Globus pallidus (tissue), 1 donor: Measurements from ENCODE around the gene PDE7B.
A peak's percentile ranks its signal among the peaks of the same experiment; 100 is the strongest.
"Not testable (repeated sequence)": the region's sequence is repeated elsewhere in the genome, so short reads cannot be mapped to it uniquely, and the experiment has no call there.

ENCODE experiments used
- DNase-seq: peaks from one replicate; pipeline ENCODE4 v3.0.0-alpha.2; 2015; ENCODE audit warnings: low spot score

PDE7B gene

DNA sequence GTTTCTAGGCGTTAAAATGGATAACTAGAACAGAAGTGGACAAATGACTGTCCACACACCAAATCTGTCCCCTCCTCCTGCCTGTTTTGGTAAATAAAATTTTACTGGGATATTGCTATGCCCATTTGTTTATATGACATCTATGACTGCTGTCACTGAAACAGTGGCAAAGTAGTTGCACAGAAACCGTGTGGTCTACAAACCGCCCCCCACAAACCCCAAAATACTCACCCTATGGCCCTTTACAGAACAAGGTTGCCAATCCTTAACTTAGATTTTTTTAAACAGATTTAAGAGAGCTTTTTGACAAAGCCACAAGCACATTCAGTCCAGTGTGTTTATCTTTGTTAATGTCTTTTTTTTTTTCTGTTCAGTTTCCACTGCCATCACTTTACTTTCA lies 260.8 kb downstream of the PDE7B start:
- no peak for DNase-seq

DNA sequence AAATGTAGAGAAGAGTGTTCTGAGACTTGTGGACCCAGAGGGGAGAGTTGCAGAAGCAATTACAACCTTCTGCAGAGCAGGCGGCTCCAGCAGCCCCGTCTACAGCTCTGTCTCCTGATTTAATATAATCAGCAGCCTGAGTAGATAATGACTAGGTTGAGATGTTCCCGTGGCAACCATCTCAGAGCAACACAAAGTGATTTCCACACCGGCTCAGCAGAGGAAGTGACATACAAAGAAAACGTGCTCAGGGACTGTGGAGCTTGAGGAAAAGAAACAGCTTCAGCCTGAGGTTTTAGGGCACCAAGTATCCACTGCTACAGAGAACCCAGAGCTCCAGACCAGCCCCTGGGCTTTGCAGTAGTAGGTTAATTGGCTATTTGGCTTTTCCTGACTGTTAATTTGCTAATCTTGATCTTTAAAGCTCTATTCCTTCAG lies 262.3 kb downstream of the PDE7B start:
- DNase-seq, result no peak

DNA sequence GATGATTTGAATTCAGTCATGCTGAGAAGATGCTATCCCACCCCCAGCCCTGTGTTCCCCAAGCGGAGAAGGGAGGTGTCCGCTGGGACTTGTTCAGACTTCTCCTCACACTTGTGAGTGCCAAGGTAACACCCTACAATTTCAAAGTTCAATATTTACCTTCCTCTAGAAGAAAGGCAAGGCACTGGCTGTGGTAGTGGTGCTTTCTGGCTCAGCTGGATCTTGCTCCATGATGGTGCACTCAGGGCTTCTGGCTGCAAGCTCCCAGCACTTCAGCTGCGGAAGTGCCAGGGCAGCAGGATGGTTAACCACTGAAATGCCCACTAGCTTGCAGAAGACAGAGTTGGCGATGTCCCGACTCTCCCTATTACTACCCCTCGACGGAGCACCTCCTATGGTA lies 263.2 kb downstream of the PDE7B start:
- DNase-seq, result no peak

DNA sequence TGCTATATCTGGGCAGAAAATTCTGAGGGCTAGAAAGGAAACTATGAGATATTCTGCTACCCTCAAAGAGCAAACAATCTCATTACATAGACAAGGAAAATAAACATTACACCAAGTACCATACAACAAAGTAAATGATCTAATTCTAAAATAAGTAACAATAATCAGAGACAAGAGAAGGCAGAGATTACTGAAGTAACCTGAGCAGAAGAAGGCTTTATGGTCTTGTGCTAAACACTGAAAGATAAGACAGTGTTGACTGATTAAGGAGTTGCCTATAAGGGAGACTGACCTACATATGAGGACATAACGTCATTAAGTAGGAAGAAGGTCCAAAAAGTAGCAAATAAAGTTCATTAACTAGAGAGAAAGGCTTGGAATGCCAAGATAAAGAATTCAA lies 264.4 kb downstream of the PDE7B start:
- DNase-seq, result no peak

DNA sequence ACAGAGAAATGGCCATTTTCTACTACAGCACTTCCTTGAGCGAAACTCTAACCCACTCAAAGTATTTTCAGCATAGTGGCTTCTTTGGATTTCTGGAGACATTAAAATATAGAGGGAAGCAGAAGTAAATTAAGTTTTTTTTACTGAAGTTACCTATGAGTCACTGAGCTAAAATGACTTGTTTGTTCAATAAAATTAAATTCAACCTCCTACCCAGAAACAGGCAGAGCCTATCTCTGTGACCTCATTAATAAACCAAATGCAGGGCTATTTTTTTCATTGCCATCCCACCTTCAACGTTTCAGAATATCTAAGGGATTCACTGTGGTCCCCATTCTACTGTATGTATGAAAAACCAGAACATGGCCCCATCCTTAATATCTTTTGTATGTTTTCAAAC lies 265.6 kb downstream of the PDE7B start:
- no peak for DNase-seq

DNA sequence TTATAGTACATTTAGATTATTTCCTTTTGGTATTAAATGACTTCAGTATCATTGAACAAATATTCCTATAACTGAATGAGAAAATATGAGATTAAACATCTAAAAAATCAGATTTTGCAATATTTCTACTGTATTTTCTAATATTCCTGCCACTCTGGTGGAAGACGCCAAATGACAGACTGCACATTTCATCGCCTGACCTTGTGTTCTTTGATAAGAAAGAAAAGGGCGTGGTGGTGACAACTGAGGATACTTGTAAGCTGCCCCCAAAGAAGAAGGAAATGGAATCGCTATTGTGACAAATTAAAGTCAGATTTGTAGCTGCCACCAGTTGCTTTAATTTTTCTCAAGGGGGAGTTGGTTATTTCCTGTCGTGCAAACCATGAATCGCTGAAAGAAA lies 267.3 kb downstream of the PDE7B start:
- no peak for DNase-seq

DNA sequence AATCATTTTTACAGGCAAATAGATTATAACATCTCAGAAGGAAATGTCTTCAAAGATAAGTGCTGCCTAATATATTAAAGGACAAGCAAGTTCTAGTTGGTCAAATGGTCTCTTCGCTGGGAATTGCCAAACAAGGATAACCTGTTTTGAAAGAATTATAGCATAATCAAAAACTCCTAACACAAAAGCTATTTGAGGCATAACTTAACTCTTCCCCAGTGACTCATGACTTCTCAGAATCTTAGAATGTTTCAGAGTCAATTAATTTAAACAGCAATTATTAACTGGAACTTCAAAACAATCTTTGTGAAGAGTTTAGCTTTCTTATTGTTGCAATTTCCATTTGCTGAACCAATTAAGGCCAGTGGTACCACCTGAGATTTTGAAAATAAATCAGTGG lies 272.0 kb downstream of the PDE7B start:
- DNase-seq, result no peak

DNA sequence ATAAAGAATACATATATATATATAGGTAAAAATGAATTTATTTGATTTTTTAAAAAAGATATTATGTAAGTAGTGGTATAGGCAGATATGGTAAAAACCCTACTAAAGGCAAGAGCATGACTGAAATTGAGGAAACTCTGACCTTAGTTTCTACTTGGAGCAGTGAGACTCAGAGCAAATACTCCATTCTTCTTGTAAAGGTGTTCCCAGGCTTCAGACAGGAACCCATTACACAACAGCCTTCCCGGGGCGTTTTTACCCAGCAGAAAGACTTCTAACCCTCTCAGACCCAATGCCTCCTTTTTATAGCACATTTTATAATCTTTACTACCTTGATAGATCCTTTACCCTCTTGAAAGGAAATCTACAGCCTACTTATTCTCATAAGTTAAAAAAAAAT lies 274.1 kb downstream of the PDE7B start:
- DNase-seq, result no peak

DNA sequence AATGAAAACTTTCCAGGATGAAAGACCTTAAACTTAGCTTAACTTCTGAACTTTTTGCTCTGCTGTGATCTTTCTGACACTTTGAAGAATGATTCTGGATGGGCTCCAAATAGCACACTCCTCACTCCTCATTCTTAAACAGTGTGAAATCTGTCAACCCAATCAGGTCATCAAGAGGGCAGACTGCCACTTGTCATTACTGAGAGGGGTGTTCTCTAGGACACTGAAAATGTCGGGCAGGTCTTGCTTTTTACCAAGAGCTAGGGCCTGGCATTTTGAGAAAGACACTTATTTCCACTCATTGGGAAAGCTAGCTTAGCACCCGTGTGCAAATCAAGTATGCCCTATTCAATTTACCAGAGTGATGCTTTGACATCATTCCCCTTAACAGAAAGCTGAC lies 276.4 kb downstream of the PDE7B start:
- no peak for DNase-seq

DNA sequence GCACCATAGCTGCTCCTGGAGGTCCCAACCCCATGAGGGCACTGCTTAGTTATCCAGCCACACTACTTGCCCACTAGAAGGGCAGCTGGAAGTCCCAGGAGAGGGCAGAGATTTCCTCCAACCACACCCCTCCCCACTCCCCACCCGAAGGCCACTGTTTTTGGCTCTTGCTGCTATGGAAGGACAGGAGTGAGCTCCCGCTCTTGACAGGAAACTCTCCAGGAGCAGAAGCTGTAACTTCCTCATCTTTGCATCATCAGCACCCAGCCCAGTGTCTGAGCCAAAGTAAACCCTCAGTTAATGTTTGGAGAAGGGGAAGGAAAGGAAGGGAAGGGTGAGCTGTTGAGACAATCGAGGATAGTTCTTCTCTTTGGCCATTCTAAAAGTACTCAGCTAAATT lies 277.9 kb downstream of the PDE7B start:
- no peak for DNase-seq

DNA sequence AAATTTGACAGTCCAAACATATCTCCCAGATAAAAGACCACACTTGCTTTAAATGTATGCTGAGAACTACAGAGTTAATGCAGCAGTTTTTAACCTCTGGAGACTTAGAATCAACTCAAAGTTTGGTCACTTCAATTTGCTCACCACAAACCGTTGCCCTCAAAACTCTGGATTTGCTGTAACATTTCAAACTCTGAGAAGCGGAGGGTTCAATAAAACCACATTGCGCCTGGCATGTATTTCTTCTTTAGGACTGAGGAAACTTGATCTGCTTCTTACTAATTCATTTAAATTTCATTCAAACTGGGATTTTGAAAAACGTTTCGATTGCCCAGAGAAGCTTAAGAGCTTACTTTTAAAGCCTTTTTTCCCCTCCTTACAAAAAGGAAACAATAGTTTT lies 282.8 kb downstream of the PDE7B start:
- no peak for DNase-seq

DNA sequence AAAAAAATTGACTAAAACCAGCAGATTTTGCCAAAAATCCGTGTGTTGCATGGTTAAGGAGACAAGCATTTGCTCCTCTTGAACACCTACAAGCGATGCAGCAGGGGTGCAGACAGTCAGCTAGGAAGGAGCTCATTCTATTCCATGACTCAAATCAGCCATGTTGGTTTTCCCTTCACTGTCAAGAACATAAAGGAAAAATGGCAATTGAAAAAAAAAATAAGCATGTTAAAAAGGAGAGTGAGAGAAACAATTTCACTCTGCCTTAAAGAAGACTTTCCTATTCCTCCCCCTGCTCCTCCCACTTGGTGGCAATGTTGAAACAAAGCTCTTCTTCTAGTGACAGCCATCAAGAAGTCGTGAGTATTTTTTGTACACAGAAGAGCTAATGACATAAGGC lies 283.2 kb downstream of the PDE7B start:
- DNase-seq, result no peak

DNA sequence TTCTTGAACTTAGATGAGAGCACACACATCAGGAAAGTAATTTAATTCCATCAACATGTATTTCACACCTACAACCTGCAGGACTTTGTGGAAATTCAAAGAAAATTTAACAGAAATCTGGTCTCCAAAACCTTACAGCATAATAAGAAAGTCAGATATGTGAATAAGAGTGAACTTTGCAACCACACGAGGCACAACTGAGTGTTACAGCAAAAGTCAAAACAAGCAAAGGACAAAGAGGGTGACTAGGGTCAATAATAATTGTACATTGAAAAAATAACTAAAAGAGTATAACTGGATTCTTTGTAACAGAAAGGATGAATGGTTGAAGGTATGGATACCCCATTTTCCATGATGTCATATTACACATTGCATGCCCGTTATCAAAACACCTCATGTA lies 284.8 kb downstream of the PDE7B start:
- DNase-seq, result no peak

DNA sequence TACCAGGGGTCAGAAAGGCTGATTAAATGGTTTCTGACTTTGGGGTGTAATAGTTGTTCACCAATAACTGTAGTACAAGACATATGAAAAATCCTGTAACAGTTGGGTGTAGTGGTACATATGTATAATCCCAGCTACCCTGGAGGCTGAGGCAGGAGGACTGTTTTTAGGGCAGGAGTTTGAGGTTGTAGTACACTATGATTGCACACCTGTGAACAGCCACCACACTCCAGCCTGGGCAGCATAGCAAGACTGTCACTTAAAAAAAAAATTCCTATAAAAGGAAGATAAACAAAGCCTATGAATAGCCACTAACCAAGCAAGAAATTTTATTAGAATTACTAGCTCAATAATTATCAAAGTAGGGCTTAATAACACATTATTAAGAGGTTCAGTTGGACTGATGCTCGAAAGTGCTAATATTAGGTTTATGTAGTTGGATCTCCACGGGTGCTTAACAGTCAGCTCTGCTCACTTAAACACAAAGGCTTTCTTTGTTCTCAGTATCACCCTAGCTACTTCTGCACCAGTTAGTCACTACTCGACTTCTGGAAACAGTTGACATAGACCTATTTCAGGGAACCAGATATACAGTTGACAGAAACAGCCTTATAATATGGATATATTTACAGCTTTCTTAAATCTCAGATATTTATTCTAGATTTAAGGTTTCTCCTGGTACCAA lies 285.6 kb downstream of the PDE7B start:
- DNase-seq, result peak; percentile 15

DNA sequence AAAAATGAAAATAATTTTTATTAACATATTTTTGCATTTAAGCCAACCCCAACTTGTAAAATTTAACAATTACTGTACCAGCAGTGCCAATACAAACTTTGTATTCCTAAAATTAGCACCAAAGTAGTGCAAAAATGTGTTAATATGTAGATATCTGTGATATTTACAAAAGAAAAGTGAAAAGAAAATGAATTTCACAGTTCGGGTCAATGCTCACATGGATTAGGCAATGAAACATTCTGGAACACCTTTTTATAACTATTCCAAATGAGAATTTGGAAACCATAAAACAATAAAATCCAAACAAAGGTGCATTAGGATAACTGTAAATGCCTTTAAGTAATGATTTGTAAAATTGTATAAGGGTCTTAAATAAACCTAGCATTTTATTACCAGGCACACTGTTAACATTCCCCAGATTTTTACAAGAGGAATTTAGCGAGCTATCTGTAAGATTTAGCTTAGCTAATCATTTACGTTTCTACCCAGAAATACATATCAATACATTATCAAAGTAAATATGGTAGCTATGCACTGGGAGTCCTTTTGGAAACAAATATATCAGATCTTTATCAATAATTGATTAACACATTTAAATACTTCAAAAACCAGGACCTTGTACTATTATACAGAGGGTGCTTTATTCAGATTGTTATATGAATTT lies 286.4 kb downstream of the PDE7B start:
- no peak for DNase-seq

DNA sequence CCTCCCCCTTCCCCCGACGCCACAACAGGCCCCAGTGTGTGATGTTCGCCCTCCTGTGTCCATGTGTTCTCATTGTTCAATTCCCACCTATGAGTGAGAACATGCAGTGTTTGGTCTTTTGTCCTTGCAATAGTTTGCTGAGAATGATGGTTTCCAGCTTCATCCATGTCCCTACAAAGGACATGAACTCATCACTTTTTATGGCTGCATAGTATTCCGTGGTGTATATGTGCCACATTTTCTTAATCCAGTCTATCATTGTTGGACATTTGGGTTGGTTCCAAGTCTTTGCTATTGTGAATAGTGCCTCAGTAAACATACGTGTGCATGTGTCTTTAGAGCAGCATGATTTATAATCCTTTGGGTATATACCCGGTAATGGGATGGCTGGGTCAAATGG lies 287.6 kb downstream of the PDE7B start:
- DNase-seq, result not testable (repeated sequence)

DNA sequence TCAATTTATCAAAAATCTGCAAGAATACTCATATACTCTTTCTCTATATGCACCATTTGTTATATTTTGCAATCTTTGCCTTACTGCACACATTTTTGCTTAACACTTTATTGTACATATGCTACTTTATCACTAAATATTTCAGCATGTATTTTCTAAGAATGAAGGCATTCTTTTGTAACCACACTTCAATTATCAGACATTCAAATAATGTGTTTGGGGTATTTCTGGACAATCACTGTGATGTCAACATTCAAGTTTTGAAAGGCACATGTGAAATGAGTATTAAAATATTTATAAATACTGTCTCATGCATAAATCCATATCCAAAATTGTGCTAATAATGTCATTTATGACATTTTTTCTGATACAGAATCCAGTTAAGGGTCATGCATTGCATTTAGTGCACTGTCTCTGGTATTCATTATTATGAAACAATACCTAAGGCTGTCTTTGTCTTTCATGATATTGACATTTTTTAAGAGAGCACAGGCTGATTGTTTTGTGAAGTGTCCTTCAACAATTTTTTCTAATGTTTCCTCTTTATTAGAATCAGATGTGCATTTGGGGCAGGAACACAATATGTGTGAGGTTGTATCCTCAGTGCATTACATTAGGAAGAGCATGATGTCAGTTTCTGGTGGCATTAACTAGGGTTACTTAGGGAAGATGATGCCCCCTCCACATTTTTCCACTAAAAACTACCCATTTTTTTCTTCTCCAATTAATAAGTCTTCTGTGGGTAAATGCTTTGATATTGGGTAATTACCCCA lies 292.9 kb downstream of the PDE7B start:
- DNase-seq, result no peak

DNA sequence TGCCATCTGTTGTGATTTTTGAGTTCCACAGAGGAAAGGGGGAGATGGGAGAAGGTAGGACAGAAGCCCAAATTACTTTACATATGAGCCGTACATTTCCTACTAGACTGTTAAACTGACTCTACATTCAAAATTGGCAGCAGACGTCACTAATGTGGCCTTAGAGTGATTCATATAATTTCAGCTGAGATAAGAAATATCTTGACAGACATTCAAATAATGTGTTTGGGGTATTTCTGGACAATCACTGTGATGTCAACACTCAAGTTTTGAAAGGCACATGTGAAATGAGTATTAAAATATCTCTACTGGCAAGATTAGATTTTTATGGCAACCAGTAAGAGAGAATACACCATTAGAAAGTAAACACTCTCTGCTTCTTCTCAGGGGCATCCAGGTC lies 294.6 kb downstream of the PDE7B start:
- DNase-seq, result no peak

DNA sequence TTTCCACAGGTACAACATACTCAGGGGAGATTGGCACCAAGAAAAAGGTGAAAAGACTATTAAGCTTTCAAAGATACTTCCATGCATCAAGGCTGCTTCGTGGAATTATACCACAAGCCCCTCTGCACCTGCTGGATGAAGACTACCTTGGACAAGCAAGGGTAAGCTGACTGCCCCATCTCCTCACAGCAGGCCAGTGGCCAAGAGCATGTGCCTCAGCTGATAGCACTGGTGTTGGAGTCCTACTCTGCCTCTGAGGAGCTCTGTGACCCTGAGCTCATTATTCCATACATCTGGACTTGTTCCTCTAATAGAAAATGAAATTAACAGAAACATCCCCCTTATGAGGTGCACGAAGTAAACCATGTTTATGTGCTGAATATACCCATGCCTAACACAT lies 295.8 kb downstream of the PDE7B start:
- DNase-seq, result no peak

DNA sequence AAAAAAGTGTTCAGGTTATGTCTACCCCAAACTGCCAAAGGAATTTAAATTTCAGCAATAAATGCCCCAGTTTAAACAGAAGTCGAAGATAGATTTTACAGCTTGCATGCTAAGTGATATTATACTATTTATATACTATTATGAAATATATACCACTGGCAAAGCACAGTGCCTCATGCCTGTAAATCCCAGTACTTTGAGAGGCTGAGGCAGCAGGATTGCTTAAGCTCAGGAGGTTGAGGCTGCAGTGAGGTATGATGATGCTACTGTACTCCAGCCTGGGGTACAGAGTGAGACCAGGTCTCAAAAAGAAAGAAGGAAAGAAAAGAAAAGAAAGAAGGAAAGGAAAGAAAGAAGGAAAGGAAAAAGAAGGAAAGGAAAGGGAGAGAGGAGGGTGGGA lies 296.6 kb downstream of the PDE7B start:
- no peak for DNase-seq

DNA sequence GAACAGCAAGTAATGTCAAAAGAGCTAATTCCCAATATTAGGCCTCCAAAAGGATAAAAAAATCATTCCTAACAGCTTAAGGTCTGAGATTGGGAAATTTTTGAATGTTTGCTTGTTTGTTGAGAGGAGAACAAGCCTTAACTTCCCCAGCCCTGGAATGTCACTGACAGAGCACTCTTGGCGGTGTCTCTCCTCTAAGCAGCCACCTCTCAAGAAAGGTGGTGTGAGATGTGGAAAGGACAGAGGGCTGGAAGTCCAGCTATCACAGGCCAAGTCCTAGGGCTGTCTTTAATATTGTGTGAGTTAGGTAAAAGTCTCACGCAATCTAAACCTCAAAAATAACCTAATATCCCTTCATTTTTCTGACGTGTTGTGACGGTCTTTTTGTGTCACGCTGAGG lies 297.0 kb downstream of the PDE7B start:
- no peak for DNase-seq

DNA sequence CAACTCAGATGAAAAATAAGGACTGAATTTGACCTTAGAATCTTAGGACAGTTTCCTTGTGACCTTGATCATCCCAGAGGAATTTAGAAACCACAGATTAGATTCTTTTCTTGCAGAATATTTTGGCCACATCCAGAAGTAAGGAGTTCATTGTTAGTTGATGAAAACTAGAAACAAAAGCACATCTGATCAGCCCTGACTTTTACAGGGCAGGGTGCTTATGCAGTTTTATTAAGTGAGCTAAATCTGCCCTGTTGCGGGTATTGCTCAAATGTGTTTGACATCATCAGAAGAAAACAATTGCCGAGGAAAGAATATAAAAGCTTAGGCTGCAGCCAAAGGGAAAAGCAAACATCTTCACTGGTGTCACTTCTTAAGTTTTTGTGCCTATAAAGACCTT lies 297.8 kb downstream of the PDE7B start:
- DNase-seq, result no peak

DNA sequence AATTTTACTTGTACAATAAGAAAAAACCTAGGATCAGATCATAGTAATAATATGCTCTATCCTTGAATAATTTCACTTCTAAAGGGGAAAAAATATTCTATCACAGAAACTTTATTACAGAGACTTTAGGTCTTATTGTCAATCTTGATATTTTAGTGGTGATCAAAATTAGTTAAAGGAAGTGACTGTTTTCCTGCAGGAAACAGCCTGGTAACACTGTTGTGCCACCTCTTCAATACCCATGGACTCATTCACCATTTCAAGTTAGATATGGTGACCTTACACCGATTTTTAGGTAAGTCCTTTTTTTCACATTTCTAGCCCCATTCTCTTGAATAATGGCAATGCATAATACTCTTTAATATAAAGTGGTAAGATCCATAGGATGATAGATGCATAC lies 299.5 kb downstream of the PDE7B start:
- DNase-seq, result no peak
